ENCODE data around the gene SEMA3G. TPM values are rescaled to one million over a fixed set of nuclear protein-coding genes. Genes with fewer than 3 reads are reported as not detected.

SEMA3G gene
- total RNA-seq, 1 experiment from 2014 or later: 0.33 TPM

GRCh38 chr3:52433996-52434479 lies 10.9 kb downstream of the SEMA3G start:
- H3K9me3 Mint-ChIP-seq (ENCODE audit: low read depth, unreplicated experiment): no peaks in the 10 kb centered on the region
- TF ChIP-seq CTCF (IDR thresholded peaks at IDR 0.05; ENCODE audit: unreplicated experiment): no peak
- no peak overlapping the region for H3K27ac Mint-ChIP-seq (ENCODE audit: unreplicated experiment)
- DNase-seq: no peak
- H3K4me3 Mint-ChIP-seq (ENCODE audit: low read depth, unreplicated experiment): no peak overlapping the region
- H3K4me1 Mint-ChIP-seq (ENCODE audit: low read depth, unreplicated experiment): no peaks in the 10 kb centered on the region
- intact Hi-C loops (cut with micrococcal nuclease; ENCODE audit: unreplicated experiment): no loop called here
- BruUV-seq (replicated peaks): no TSS peak
- no peaks in the 10 kb centered on the region for H3K36me3 Mint-ChIP-seq (ENCODE audit: insufficient read depth, unreplicated experiment)
- peaks cover 47% of the 10 kb centered on the region for H3K27me3 Mint-ChIP-seq (ENCODE audit: unreplicated experiment)
- CTCF ChIA-PET: no interaction called here

GRCh38 chr3:52433328-52433995 lies 11.4 kb downstream of the SEMA3G start:
- no peak for DNase-seq
- intact Hi-C loops (cut with micrococcal nuclease; ENCODE audit: unreplicated experiment): no loop called here
- no peaks in the 10 kb centered on the region for H3K9me3 Mint-ChIP-seq (ENCODE audit: low read depth, unreplicated experiment)
- no peaks in the 10 kb centered on the region for H3K4me1 Mint-ChIP-seq (ENCODE audit: low read depth, unreplicated experiment)
- TF ChIP-seq CTCF (IDR thresholded peaks at IDR 0.05; ENCODE audit: unreplicated experiment): no peak
- no peak overlapping the region for H3K4me3 Mint-ChIP-seq (ENCODE audit: low read depth, unreplicated experiment)
- no peak overlapping the region for H3K27ac Mint-ChIP-seq (ENCODE audit: unreplicated experiment)
- BruUV-seq (replicated peaks): no TSS peak
- H3K36me3 Mint-ChIP-seq (ENCODE audit: insufficient read depth, unreplicated experiment): no peaks in the 10 kb centered on the region
- CTCF ChIA-PET: no interaction called here
- peaks cover 52% of the 10 kb centered on the region for H3K27me3 Mint-ChIP-seq (ENCODE audit: unreplicated experiment)

- intact Hi-C loops (cut with micrococcal nuclease; ENCODE audit: unreplicated experiment): no loop called here
- Mint-ChIP-seq H3K27ac (ENCODE audit: unreplicated experiment) (no peak overlapping the region), H3K4me1 (ENCODE audit: low read depth, unreplicated experiment) (no peaks in the 10 kb centered on the region), H3K27me3 (ENCODE audit: unreplicated experiment) (peaks cover 59% of the 10 kb centered on the region), H3K9me3 (ENCODE audit: low read depth, unreplicated experiment) (no peaks in the 10 kb centered on the region), H3K36me3 (ENCODE audit: insufficient read depth, unreplicated experiment) (no peaks in the 10 kb centered on the region), H3K4me3 (ENCODE audit: low read depth, unreplicated experiment) (no peak overlapping the region)
- CTCF ChIA-PET: no interaction called here
- no peak for TF ChIP-seq CTCF (IDR thresholded peaks at IDR 0.05; ENCODE audit: unreplicated experiment)
- BruUV-seq (replicated peaks): no TSS peak
- DNase-seq: no peak
Observed at GRCh38 chr3:52432691-52433141, 12.2 kb downstream of the SEMA3G start.

- no peak overlapping the region for H3K4me3 Mint-ChIP-seq (ENCODE audit: low read depth, unreplicated experiment)
- BruUV-seq (replicated peaks): no TSS peak
- no peaks in the 10 kb centered on the region for H3K4me1 Mint-ChIP-seq (ENCODE audit: low read depth, unreplicated experiment)
- TF ChIP-seq CTCF (IDR thresholded peaks at IDR 0.05; ENCODE audit: unreplicated experiment): no peak
- DNase-seq: no peak
- H3K36me3 Mint-ChIP-seq (ENCODE audit: insufficient read depth, unreplicated experiment): no peaks in the 10 kb centered on the region
- H3K9me3 Mint-ChIP-seq (ENCODE audit: low read depth, unreplicated experiment): no peaks in the 10 kb centered on the region
- H3K27ac Mint-ChIP-seq (ENCODE audit: unreplicated experiment): no peak overlapping the region
- CTCF ChIA-PET: no interaction called here
- intact Hi-C loops (cut with micrococcal nuclease; ENCODE audit: unreplicated experiment): no loop called here
- peaks cover 64% of the 10 kb centered on the region for H3K27me3 Mint-ChIP-seq (ENCODE audit: unreplicated experiment)
Observed at GRCh38 chr3:52432225-52432624, 12.7 kb downstream of the SEMA3G start.
